ENCODE results near the gene HS3ST3A1.

HS3ST3A1 gene

DNA sequence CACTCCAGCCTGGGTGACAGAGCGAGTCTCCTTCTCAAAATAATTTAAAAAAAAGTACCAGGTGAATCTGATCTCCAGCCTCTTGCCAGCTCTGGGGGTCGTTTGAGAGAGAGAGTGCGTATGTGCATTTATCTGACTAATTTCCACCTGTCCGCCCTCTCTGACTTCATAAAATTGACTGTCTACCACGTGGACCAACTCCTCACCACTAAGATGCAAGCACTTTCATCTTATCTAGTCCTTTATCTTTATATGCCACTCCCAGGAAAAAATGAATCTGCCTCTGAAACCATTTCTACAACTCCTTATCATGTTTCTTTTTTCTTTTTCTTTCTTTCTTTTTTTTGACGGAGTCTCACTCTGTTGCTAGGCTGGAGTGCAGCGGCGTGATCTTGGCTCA lies 55.8 kb downstream of the HS3ST3A1 start:
- Mint-ChIP-seq H3K4me1 (no peaks in the 10 kb centered on the region), H3K27me3 (peaks cover 4% of the 10 kb centered on the region), H3K36me3 (no peaks in the 10 kb centered on the region), H3K9me3 (peaks cover 4% of the 10 kb centered on the region), H3K4me3 (no peak overlapping the region), H3K27ac (no peak overlapping the region)
- ATAC-seq (ENCODE audit: low read depth), result no peak
- no peak for DNase-seq (ENCODE audit: low spot score in 2 of 2)

DNA sequence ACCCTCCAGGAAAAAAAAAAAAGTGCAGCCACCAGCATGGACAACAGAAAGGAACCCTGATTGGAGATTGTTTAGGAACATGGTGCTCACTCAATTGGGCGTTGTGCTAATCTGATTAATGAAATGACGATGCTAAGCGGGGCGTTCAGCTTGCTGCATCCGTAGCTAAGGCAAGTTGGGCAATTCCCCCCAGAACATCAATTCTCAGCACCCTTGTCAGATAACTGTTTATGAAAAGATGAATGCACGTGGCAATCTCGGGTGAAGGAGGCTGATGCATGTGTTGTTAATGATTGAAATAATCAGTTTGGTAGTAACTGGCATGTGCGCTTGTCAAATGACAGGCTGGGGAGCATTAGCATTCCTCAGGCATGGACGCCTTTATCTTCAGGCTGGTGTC lies 57.0 kb downstream of the HS3ST3A1 start:
- Mint-ChIP-seq H3K27me3 (peaks cover 1% of the 10 kb centered on the region), H3K27ac (no peak overlapping the region), H3K4me1 (no peaks in the 10 kb centered on the region), H3K36me3 (no peaks in the 10 kb centered on the region), H3K4me3 (no peak overlapping the region), H3K9me3 (no peaks in the 10 kb centered on the region)
- DNase-seq (ENCODE audit: low spot score in 2 of 2) (no peak), ATAC-seq (ENCODE audit: low read depth) (no peak)

DNA sequence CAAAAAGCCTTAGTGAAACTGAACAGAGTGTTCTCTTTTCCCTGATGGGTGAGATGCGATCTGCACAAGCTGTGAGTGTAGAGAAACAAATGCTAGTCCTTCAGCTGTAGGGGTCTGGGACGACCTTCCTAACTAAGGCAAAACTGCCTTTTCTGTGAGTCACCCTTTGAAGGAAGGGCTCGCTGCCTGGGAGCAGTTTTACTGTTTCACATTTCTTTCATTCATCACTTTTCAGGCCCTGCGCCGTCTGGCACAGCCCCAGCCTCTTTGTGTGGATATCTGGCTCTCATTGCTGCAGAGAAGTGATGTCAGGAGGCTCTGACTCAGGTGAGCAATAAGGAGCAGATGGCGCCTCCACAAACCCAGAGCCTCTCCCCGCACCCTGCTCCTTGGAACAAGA lies 57.4 kb downstream of the HS3ST3A1 start:
- H3K4me3 Mint-ChIP-seq, result no peak overlapping the region
- no peak for DNase-seq (ENCODE audit: low spot score in 2 of 2)
- no peak for ATAC-seq (ENCODE audit: low read depth)
- peaks cover 1% of the 10 kb centered on the region for H3K27me3 Mint-ChIP-seq
- H3K4me1 Mint-ChIP-seq, result no peaks in the 10 kb centered on the region
- H3K9me3 Mint-ChIP-seq, result no peaks in the 10 kb centered on the region
- H3K27ac Mint-ChIP-seq, result no peak overlapping the region
- H3K36me3 Mint-ChIP-seq, result no peaks in the 10 kb centered on the region

DNA sequence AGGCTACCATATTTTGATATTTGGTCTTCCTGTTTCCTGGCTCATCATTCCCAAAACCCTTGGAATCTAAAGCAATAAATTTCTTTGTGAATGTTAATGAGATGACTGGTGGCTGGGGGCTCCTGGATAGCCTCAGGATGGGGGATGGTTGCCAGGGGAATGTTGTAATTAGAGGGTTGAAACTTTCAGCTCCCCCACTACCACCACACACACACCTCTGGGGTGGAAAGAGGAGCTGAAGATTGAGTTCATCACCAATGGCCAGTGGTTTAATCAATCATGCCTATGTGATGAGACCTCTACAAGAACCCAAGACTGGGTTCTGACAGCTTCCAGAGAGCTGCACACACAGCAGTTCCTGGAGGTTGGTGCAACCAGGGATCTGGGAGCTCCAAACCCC lies 59.1 kb downstream of the HS3ST3A1 start:
- ATAC-seq (ENCODE audit: low read depth) (no peak), DNase-seq (ENCODE audit: low spot score in 2 of 2) (no peak)
- Mint-ChIP-seq H3K4me3 (no peak overlapping the region), H3K27ac (no peak overlapping the region), H3K36me3 (no peaks in the 10 kb centered on the region), H3K27me3 (peaks cover 1% of the 10 kb centered on the region), H3K9me3 (no peaks in the 10 kb centered on the region), H3K4me1 (no peaks in the 10 kb centered on the region)

DNA sequence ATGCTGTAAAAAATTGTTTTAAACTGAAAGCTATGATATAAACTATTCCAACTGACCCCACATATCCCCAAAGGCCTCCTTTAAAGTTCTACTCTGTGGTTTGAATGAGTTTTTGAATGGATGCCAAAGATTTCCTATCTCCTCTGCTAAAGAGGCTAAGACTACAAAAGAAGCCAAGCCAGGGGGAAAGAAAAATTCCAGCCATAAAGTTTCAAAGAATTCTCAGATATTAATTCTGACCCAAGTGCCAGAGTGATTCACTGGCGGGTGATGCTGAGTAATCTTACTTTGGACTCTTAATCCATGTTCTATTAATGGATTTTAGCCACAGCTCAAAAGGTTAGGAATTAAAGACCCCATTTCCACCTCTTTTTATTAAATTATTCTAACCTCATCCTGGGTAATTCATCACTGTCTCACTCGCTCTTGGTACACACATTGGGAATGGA lies 60.7 kb downstream of the HS3ST3A1 start:
- no peaks in the 10 kb centered on the region for H3K36me3 Mint-ChIP-seq
- H3K9me3 Mint-ChIP-seq, result no peaks in the 10 kb centered on the region
- no peak overlapping the region for H3K4me3 Mint-ChIP-seq
- DNase-seq (ENCODE audit: low spot score in 2 of 2), result no peak
- no peak overlapping the region for H3K27ac Mint-ChIP-seq
- no peak for ATAC-seq (ENCODE audit: low read depth)
- H3K4me1 Mint-ChIP-seq, result no peaks in the 10 kb centered on the region
- peaks cover 4% of the 10 kb centered on the region for H3K27me3 Mint-ChIP-seq

DNA sequence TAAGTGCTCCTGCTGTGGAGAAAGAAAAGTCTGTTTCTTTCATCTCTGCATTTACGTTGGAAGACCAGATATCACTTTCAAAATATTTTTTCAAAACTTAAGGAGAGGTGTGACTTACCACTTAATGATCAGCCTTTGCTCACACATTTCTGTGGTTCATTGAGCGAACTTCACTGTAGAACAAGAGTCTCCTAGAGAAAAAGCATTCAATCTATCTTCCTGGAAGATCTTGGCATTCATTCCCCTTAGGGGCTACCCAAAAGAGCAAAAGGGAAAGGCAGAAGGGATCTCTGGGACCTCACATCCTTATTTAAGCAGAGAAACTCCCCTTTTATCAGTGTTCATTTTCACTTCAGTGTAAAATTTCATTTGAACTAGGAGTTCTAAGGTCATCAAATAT lies 61.2 kb downstream of the HS3ST3A1 start:
- no peak for ATAC-seq (ENCODE audit: low read depth)
- Mint-ChIP-seq H3K27ac (no peak overlapping the region), H3K27me3 (peaks cover 4% of the 10 kb centered on the region), H3K36me3 (no peaks in the 10 kb centered on the region), H3K4me3 (no peak overlapping the region), H3K4me1 (no peaks in the 10 kb centered on the region), H3K9me3 (no peaks in the 10 kb centered on the region)
- DNase-seq (ENCODE audit: low spot score in 2 of 2), result no peak

DNA sequence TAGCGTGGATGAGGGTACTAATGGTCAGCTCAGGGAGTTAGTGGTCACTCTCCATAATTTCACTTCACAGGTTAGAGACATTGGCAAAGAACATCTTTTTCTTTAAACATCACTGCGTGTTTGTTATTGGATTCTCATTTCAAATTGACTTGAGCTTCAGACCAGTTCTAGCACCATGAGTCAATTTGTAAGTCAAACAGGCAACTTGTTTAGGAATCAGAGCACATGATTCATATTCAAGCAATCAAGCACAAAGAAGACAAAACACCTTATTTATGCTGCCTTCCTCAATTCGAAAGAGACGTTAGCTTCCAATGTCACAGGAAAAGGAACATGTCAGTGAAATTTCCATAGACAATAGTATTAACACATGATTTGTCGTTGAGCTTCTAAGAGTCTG lies 62.3 kb downstream of the HS3ST3A1 start:
- peaks cover 4% of the 10 kb centered on the region for H3K27me3 Mint-ChIP-seq
- no peaks in the 10 kb centered on the region for H3K9me3 Mint-ChIP-seq
- DNase-seq (ENCODE audit: low spot score in 2 of 2), result no peak
- H3K36me3 Mint-ChIP-seq, result no peaks in the 10 kb centered on the region
- H3K4me1 Mint-ChIP-seq, result no peaks in the 10 kb centered on the region
- no peak overlapping the region for H3K27ac Mint-ChIP-seq
- ATAC-seq (ENCODE audit: low read depth), result no peak
- H3K4me3 Mint-ChIP-seq, result no peak overlapping the region

DNA sequence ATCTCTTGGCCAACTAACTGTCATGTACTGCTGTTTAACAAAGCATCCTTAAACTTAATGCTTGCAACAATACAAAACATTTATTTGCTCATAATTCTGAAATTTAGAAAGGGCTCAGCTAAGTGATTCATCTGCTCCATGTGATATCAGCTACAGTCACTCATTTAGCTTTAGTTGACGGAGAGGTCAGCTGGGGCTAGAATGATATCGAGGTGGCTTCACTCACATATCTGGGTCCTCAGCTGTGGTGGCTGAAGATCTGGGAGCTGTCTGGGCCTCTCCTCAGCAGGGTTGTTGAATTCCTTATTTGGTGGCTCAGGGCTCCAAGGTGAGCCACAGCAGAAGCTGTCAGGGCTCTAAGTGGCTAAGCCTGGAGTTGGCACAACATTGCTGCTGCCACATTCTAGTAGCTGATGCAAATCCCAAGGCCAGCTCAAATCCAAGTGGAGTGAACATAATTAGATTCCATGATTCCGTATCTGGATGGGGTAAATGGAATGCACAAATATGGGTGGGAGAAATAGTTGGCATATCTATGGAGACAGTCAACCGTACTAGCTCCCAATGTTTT lies 62.8 kb downstream of the HS3ST3A1 start:
- no peaks in the 10 kb centered on the region for H3K4me1 Mint-ChIP-seq
- peaks cover 4% of the 10 kb centered on the region for H3K27me3 Mint-ChIP-seq
- no peaks in the 10 kb centered on the region for H3K36me3 Mint-ChIP-seq
- H3K9me3 Mint-ChIP-seq, result no peaks in the 10 kb centered on the region
- no peak overlapping the region for H3K4me3 Mint-ChIP-seq
- DNase-seq (ENCODE audit: low spot score in 2 of 2), result no peak
- ATAC-seq (ENCODE audit: low read depth), result no peak
- H3K27ac Mint-ChIP-seq, result no peak overlapping the region

DNA sequence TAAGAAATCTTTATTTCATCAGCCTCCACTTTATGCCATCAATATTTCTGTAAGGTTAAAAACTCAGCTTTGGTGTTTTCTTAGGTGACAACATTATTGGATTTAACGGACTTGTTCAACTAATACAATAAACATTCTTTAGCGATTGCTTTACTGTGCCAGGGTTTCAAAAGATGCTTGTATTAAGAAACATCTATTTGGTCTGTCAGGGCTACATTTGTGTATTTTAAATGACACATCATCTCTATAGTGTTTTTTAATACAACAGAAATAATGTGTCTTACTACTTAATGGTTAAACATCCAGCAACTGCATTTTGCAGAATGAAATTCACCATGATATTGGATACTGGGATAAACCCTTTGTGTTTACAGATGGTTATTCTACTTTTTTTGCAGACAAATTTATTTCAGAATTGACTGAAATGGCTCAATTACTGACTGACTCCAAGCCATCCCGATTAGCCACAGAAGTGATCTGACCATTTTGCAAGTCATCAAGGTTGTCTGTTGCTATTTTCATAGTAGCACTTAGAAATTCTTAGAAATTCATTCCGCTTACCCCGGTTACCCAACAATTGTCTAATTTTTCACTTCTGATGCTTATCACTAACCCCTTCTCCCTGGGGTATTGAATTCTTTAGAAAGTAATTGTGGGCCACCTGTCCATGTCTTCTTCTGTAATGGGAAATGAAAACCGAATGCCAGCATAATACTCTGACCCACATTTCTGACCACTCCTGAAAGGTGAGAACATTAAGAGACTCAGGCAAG lies 63.7 kb downstream of the HS3ST3A1 start:
- no peaks in the 10 kb centered on the region for H3K36me3 Mint-ChIP-seq
- no peak overlapping the region for H3K4me3 Mint-ChIP-seq
- H3K27me3 Mint-ChIP-seq, result peaks cover 4% of the 10 kb centered on the region
- H3K4me1 Mint-ChIP-seq, result no peaks in the 10 kb centered on the region
- no peak overlapping the region for H3K27ac Mint-ChIP-seq
- DNase-seq (ENCODE audit: low spot score in 2 of 2) (no peak), ATAC-seq (ENCODE audit: low read depth) (no peak)
- no peaks in the 10 kb centered on the region for H3K9me3 Mint-ChIP-seq

DNA sequence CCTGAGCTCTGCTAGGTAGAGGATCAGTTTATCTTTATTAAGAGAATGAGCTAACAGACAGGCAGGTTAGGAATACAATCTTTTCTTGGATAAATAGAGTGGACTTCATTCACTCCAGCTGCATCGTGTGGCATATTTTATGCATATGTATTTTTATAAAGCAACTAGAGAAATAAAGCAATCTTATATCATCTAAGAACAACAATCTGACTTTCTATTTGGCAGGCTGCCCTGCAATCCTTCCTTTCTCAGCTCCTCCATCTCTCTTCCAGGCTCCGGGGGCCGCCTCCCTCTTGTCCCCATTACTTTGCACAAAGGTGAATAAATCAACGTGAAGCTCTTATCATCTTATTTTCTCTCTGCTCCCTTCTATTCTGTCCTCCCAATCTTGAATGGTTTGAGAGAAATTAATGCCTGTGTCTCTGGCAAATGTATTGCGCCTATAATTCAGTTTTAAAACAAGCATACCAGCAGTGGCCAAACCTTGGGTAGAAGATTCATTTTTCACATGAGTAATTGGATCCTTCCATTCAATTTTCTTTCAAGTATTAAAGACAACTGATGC lies 64.5 kb downstream of the HS3ST3A1 start:
- H3K4me3 Mint-ChIP-seq, result no peak overlapping the region
- DNase-seq (ENCODE audit: low spot score in 2 of 2) (no peak), ATAC-seq (ENCODE audit: low read depth) (no peak)
- H3K9me3 Mint-ChIP-seq, result no peaks in the 10 kb centered on the region
- H3K4me1 Mint-ChIP-seq, result no peaks in the 10 kb centered on the region
- no peaks in the 10 kb centered on the region for H3K36me3 Mint-ChIP-seq
- peaks cover 4% of the 10 kb centered on the region for H3K27me3 Mint-ChIP-seq
- H3K27ac Mint-ChIP-seq, result no peak overlapping the region

DNA sequence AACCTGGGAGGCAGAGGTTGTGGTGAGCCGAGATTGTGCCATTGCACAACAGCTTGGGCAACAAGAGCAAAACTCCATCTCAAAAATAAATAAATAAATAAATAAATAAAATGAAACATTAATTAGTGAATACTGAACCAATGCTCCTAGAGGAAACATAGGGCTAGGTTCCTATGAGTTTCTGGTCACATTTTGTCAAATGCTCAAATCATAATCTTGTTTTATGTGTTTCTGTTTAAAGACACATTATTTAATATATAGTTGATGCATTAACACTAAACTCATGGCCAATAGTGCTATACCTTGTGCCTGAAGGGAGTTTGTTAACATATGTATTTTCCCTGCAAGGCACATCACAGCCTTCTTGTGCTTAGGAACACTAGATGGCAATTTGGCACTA lies 66.8 kb downstream of the HS3ST3A1 start:
- no peaks in the 10 kb centered on the region for H3K4me1 Mint-ChIP-seq
- no peaks in the 10 kb centered on the region for H3K36me3 Mint-ChIP-seq
- H3K4me3 Mint-ChIP-seq, result no peak overlapping the region
- DNase-seq (ENCODE audit: low spot score in 2 of 2) (no peak), ATAC-seq (ENCODE audit: low read depth) (no peak)
- peaks cover 6% of the 10 kb centered on the region for H3K27me3 Mint-ChIP-seq
- H3K9me3 Mint-ChIP-seq, result peaks cover 1% of the 10 kb centered on the region
- no peak overlapping the region for H3K27ac Mint-ChIP-seq

DNA sequence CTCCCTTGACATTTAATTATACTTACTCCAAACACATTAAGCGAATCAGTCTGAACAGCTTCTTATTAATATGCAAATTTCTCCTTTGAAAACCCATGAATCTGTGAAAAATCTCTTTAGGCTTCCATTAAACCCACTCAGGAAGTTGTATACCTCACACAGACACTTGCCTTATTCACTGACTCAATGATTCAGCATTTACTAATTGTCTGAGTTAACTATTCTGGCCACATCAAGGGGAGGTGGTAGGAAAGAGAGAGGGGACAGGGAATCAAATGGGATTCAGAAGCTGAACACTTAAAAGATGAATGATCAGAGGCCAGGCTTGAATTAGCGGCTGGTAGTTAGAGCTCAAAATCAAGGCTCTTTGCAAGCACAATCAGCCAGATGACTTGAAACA lies 70.0 kb downstream of the HS3ST3A1 start:
- Mint-ChIP-seq H3K4me1 (no peaks in the 10 kb centered on the region), H3K9me3 (peaks cover 1% of the 10 kb centered on the region), H3K4me3 (no peak overlapping the region), H3K27me3 (peaks cover 10% of the 10 kb centered on the region), H3K27ac (no peak overlapping the region), H3K36me3 (no peaks in the 10 kb centered on the region)
- DNase-seq (ENCODE audit: low spot score in 2 of 2) (no peak), ATAC-seq (ENCODE audit: low read depth) (no peak)

DNA sequence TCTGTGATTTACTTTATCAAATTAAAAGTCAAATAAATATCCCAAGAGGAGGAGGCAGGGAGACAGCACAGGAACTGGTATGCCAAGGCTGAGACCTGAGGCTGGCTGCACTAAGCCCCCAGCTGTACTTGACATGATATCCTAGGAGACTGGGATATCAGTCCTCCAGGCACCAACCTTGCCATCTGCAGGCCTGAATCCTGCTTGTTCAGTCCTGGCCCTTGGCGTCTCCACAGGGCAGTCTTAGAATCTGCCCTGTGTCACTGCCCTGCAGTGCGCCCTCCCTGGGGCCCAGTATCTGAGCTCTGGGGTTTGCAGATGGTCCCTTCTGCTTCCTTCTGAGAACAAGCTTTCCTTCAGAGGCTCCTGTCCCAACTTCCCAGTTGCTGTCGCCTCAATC lies 75.9 kb downstream of the HS3ST3A1 start:
- H3K9me3 Mint-ChIP-seq, result no peaks in the 10 kb centered on the region
- no peaks in the 10 kb centered on the region for H3K4me1 Mint-ChIP-seq
- ATAC-seq (ENCODE audit: low read depth) (no peak), DNase-seq (ENCODE audit: low spot score in 2 of 2) (no peak)
- peaks cover 10% of the 10 kb centered on the region for H3K27me3 Mint-ChIP-seq
- H3K4me3 Mint-ChIP-seq, result no peak overlapping the region
- no peak overlapping the region for H3K27ac Mint-ChIP-seq
- H3K36me3 Mint-ChIP-seq, result no peaks in the 10 kb centered on the region

DNA sequence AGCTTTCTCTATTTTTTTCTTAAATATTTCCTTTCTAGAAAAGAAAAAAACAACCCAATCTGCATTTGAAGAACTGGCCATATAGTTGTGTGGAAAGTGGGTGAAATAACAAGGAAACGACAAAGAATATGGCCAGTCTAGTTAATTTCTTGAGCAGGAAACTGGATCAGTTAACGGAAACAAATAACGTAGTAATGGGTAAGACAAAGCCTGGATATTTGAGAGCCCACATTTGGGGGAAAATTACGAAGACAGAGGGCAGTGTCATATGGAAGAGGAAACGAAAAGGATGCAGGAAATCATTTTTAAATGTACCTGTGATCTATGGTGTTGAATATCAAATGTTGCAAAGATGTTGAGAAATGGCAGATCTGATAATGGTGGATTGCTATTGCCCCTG lies 78.6 kb downstream of the HS3ST3A1 start:
- Mint-ChIP-seq H3K27ac (no peak overlapping the region), H3K27me3 (peaks cover 5% of the 10 kb centered on the region), H3K9me3 (no peaks in the 10 kb centered on the region), H3K4me3 (no peak overlapping the region), H3K4me1 (no peaks in the 10 kb centered on the region), H3K36me3 (no peaks in the 10 kb centered on the region)
- DNase-seq (ENCODE audit: low spot score in 2 of 2) (no peak), ATAC-seq (ENCODE audit: low read depth) (no peak)

DNA sequence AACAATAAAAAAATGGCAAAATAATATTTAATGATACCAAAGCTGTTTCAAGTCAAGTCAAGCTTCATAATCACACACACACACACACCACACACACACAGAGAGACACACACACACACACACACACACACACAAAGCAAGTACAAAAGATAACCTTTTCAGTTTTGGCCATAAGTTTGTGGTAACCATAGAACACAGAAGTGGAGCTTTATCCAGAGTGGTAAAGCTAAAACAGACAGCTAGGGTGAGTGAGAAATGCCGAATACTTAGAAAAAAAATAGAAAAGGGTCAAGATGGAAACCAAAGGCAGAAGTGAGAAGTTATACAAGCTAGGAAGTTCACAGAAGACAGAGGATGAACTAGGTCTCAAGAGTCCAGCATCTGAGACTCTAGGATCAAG lies 79.0 kb downstream of the HS3ST3A1 start:
- no peaks in the 10 kb centered on the region for H3K9me3 Mint-ChIP-seq
- no peak for ATAC-seq (ENCODE audit: low read depth)
- no peak for DNase-seq (ENCODE audit: low spot score in 2 of 2)
- no peak overlapping the region for H3K27ac Mint-ChIP-seq
- no peaks in the 10 kb centered on the region for H3K36me3 Mint-ChIP-seq
- H3K4me3 Mint-ChIP-seq, result no peak overlapping the region
- no peaks in the 10 kb centered on the region for H3K4me1 Mint-ChIP-seq
- H3K27me3 Mint-ChIP-seq, result peaks cover 5% of the 10 kb centered on the region

Data from memory B cell (primary cell).